ENCODE results near the gene CLMN.

The CLMN gene

GRCh38 chr14:95234426-95234825 is 85.3 kb downstream of the CLMN start:
- TF ChIP-seq CTCF (IDR thresholded peaks at IDR 0.05; ENCODE audit: low read depth, low read length): no peak
- H3K4me3 ChIP-seq (replicated peaks in 1 of 2; ENCODE audit: low read depth in 2 of 2, low read length in 2 of 2): no peak overlapping the region
- DNase-seq (ENCODE audit: low read depth in 2 of 2): no peak

DNA sequence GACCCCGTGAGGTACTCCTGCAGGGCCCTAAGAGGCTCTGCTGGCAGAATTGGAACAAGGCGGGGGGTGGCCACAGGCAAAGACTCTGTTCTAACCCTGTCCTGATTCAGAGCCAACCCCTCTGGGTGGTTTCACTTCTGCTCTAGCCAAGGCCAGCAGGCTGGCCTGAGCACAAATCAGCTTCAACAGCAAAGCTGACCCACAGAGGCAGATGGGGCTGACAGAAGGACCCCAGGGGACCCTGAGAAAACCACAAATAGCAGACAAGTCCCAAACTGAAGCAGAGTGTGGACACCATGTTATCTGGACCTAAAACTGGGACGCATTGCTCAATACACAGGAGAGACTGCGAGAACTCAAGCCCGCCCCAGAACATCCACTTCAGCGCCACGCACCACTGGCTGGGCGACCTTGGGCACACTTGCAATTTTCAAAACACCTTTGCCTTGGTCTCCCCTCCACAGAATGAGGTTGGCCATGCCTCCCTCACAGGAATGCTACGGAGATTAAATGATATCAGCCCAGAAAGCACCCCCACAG is 85.9 kb downstream of the CLMN start:
- H3K4me3 ChIP-seq (replicated peaks in 1 of 2; ENCODE audit: low read depth in 2 of 2, low read length in 2 of 2): no peak overlapping the region
- no peak for TF ChIP-seq CTCF (IDR thresholded peaks at IDR 0.05; ENCODE audit: low read depth, low read length)
- DNase-seq (ENCODE audit: low read depth in 2 of 2): peak in 1 of 2 donors; percentile 19

DNA sequence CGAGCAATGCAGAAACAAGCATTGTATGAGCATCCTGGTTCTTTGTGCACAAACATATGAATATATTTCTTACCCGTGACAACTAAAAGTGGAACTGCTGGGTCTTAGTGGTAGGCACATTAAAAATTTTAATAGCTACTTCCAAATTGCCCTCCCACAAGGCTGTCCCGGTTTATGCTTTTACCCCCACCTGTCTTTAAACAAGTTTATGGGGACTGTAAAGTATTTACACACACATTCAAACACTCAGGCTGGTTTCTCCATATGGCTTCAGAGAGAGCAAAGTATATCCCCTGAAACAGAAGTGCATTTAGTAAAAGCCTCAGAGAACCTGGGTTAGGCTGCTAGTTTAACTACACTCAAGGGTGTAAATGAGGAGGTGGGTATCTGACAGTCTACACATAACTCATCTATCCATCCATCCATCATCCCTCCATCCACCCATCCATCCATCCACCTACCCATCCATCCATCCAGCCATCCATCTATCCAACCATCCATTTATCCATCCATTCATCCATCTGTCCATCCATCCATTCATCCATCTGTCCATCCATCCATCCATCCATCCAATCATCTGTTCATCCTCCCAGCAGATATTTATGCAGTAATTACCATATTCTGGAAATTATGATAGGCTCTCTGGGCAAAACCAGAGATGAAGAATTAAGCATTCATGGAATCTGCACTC is 86.7 kb downstream of the CLMN start:
- no peak for DNase-seq (ENCODE audit: low read depth in 2 of 2)
- TF ChIP-seq CTCF (IDR thresholded peaks at IDR 0.05; ENCODE audit: low read depth, low read length): no peak
- no peak overlapping the region for H3K4me3 ChIP-seq (replicated peaks in 1 of 2; ENCODE audit: low read depth in 2 of 2, low read length in 2 of 2)

DNA sequence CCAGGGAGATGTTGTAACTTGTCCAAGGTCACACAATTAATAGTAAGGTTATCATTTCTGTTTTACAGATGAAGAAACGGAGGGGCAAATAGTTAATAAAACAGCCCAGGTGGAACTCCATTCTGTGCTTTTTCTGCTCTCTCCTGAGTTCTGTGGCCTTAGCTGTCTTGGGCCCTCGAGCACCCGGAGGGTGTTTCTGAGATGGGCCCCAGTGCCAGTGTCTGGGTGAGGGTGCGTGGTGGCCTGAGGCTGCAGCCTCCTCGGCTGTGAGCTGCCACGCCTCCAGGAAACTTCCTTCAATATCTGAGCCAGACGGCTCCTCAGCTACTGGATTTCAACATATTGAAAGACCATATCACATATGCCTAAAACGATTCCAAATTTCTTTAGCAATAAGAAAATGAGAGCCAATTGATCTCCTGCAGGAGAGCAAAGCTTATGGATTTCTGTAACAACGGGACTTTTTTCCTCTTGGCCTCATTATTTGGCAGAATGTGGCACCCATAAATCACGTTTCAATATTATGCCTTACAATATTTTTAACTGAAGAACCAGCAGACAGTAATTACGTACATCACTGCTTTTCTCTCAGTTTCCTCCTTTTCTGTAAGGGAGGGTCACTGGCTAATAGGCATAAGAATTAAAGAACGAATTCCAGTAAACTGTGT is 87.6 kb downstream of the CLMN start:
- no peak for DNase-seq (ENCODE audit: low read depth in 2 of 2)
- no peak overlapping the region for H3K4me3 ChIP-seq (replicated peaks in 1 of 2; ENCODE audit: low read depth in 2 of 2, low read length in 2 of 2)
- no peak for TF ChIP-seq CTCF (IDR thresholded peaks at IDR 0.05; ENCODE audit: low read depth, low read length)

DNA sequence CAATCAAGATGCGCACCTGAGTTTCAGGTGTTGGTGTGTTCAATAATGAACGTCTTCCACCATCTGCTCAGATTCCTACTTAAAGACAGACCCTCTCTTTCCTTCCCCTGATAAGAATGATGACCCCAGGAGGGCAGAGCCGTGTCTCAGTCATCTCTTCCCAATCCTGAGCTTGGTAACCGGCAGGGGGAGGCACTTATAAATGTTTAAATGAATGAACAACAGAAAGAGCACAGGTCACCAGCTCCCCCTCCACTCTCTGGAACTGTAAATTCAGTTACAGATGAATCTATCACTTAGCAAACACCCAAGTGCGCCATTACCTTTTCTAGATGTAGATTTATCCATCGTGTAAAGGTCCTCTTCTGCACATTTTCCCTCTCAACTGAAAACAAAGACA is 90.0 kb downstream of the CLMN start:
- H3K4me3 ChIP-seq (replicated peaks in 1 of 2; ENCODE audit: low read depth in 2 of 2, low read length in 2 of 2): no peak overlapping the region
- no peak for DNase-seq (ENCODE audit: low read depth in 2 of 2)
- no peak for TF ChIP-seq CTCF (IDR thresholded peaks at IDR 0.05; ENCODE audit: low read depth, low read length)

- H3K4me3 ChIP-seq (replicated peaks in 1 of 2; ENCODE audit: low read depth in 2 of 2, low read length in 2 of 2): no peak overlapping the region
- no peak for TF ChIP-seq CTCF (IDR thresholded peaks at IDR 0.05; ENCODE audit: low read depth, low read length)
- no peak for DNase-seq (ENCODE audit: low read depth in 2 of 2)
These were observed 91.5 kb downstream of the CLMN start for GRCh38 chr14:95228240-95228639.

Measured in cardiac fibroblast (primary cell).